ENCODE results near the gene SLCO4A1. TPM values are rescaled to one million over a fixed set of nuclear protein-coding genes. Genes with fewer than 3 reads are reported as not detected.

SLCO4A1 gene
- total and polyA plus RNA-seq, 9 of the 15 experiments (the other 6 are each of a cell fraction or from before 2014, with no cell fraction given): 1.6 to 21.9 (median 12.8) TPM

DNA sequence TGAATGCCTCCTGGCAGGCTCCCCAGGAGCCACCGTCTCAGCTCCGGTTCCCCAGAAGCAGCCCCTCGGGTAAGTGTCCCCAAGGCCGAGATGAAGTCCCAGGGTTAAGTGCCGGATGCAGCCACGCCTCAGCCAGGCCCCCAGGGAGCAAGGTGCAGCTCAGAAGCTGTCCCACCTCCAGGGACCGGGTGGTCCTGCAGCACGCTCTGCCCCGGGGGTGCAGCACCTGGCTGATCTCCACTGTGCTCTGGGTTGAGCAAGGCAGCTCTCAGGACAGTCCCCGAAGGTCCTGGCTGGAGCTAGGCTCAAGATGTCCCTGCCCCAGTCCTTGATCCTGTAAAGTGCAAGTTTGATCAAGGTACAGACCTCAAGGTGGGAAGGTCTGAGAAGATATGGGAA, 51.2 kb downstream of the SLCO4A1 start:
- Histone ChIP-seq H3K27ac (ENCODE audit: extremely low read depth, low read depth, low read length) (no peak overlapping the region), H3K9ac (ENCODE audit: insufficient read depth in 1 of 2, low read depth in 2 of 2, low read length in 2 of 2) (no peak overlapping the region), H2AFZ (ENCODE audit: low read depth, low read length) (no peak overlapping the region), H3K9me1 (ENCODE audit: control insufficient read depth, insufficient read depth, low read length) (peaks cover 2% of the 10 kb centered on the region), H3K4me3 (no peak overlapping the region), H3K36me3 (ENCODE audit: control insufficient read depth, insufficient read depth, low read length) (no peaks in the 10 kb centered on the region), H3K9me3 (replicated peaks; ENCODE audit: control insufficient read depth, insufficient read depth, low read depth, low read length) (no peaks in the 10 kb centered on the region), H4K20me1 (replicated peaks; ENCODE audit: control insufficient read depth, insufficient read depth, low read length) (0 out of 2 replicates have a peak, but pooled peaks cover 13% of the 10 kb centered on the region), H3K4me2 (ENCODE audit: insufficient read depth, low read length) (no peak overlapping the region), H3K27me3 (ENCODE audit: control insufficient read depth in 2 of 2, insufficient read depth in 2 of 2, low read length in 2 of 2) (peaks cover 65 to 94% of the 10 kb centered on the region in 2 experiments), H3K4me1 (replicated peaks in 1 of 2; ENCODE audit: control insufficient read depth in 2 of 2, insufficient read depth in 2 of 2, low read length in 2 of 2) (peaks cover 0 to 30% of the 10 kb centered on the region in 2 experiments; a peak in 2 of 5 replicates), H3K79me2 (ENCODE audit: control insufficient read depth, insufficient read depth, low read length) (no peaks in the 10 kb centered on the region)
- ATAC-seq (no peak), DNase-seq (ENCODE audit: extremely low read depth in 1 of 4, low spot score in 3 of 4) (no peak), FAIRE-seq (no peak)
- in situ Hi-C loops (cut with MboI): no loop called here
- WGBS (ENCODE audit: insufficient coverage, low coverage, missing lambda C conversion rate): 0% methylated on average over 9 of the region's 10 CpGs
- ChIA-PET CTCF (ENCODE audit: low intra/inter-chr PET ratio) (no interaction called here), POLR2A (interaction anchor here (0.5 kb wide), 1 partner anchor 139 kb away, joined by 3 read pairs; no protein-coding TSS in a partner anchor)
- intact Hi-C loops (cut with micrococcal nuclease): no loop called here
- no TSS peak for BruUV-seq (replicated peaks)
- TF ChIP-seq NCOA6 (IDR thresholded peaks at IDR 0.05) (no peak), GABPB1 (CRISPR knock-in tag; IDR thresholded peaks at IDR 0.05) (no peak), FOXK1 (CRISPR knock-in tag; IDR thresholded peaks at IDR 0.05; ENCODE audit: borderline replicate concordance) (no peak), PYGO2 (tag; IDR thresholded peaks at IDR 0.05) (no peak), HNRNPK (IDR thresholded peaks at IDR 0.05; ENCODE audit: low read depth, low read length, poor library complexity, severe bottlenecking) (no peak), ZNF253 (CRISPR knock-in tag; conservative IDR thresholded peaks at IDR 0.05) (no peak), MAFF (IDR thresholded peaks at IDR 0.05; ENCODE audit: low read length) (no peak), DDX20 (tag; IDR thresholded peaks at IDR 0.05; ENCODE audit: low read depth) (no peak), GATA2 (CRISPR knock-in tag; IDR thresholded peaks at IDR 0.05) (no peak), ZNF76 (CRISPR knock-in tag; IDR thresholded peaks at IDR 0.05; ENCODE audit: borderline replicate concordance) (no peak), ZNF354B (CRISPR knock-in tag; IDR thresholded peaks at IDR 0.05) (no peak), ATF1 (CRISPR knock-in tag; IDR thresholded peaks at IDR 0.05) (no peak), ATF1 (tag; IDR thresholded peaks at IDR 0.05) (no peak), HDAC8 (tag; IDR thresholded peaks at IDR 0.05) (no peak), SNIP1 (IDR thresholded peaks at IDR 0.05; ENCODE audit: low read depth) (no peak), U2AF1 (optimal IDR thresholded peaks at IDR 0.05; ENCODE audit: low read depth, low read length) (no peak), ESRRA (IDR thresholded peaks at IDR 0.05; ENCODE audit: borderline replicate concordance, low read depth) (no peak), ZBTB8A (IDR thresholded peaks at IDR 0.05; ENCODE audit: partially characterized antibody) (no peak)
- TF ChIP-seq, protein P1, sequence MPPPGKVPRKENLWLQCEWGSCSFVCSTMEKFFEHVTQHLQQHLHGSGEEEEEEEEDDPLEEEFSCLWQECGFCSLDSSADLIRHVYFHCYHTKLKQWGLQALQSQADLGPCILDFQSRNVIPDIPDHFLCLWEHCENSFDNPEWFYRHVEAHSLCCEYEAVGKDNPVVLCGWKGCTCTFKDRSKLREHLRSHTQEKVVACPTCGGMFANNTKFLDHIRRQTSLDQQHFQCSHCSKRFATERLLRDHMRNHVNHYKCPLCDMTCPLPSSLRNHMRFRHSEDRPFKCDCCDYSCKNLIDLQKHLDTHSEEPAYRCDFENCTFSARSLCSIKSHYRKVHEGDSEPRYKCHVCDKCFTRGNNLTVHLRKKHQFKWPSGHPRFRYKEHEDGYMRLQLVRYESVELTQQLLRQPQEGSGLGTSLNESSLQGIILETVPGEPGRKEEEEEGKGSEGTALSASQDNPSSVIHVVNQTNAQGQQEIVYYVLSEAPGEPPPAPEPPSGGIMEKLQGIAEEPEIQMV (tag; conservative IDR thresholded peaks at IDR 0.05; ENCODE audit: low read depth): no peak
- TF ChIP-seq, protein P2, sequence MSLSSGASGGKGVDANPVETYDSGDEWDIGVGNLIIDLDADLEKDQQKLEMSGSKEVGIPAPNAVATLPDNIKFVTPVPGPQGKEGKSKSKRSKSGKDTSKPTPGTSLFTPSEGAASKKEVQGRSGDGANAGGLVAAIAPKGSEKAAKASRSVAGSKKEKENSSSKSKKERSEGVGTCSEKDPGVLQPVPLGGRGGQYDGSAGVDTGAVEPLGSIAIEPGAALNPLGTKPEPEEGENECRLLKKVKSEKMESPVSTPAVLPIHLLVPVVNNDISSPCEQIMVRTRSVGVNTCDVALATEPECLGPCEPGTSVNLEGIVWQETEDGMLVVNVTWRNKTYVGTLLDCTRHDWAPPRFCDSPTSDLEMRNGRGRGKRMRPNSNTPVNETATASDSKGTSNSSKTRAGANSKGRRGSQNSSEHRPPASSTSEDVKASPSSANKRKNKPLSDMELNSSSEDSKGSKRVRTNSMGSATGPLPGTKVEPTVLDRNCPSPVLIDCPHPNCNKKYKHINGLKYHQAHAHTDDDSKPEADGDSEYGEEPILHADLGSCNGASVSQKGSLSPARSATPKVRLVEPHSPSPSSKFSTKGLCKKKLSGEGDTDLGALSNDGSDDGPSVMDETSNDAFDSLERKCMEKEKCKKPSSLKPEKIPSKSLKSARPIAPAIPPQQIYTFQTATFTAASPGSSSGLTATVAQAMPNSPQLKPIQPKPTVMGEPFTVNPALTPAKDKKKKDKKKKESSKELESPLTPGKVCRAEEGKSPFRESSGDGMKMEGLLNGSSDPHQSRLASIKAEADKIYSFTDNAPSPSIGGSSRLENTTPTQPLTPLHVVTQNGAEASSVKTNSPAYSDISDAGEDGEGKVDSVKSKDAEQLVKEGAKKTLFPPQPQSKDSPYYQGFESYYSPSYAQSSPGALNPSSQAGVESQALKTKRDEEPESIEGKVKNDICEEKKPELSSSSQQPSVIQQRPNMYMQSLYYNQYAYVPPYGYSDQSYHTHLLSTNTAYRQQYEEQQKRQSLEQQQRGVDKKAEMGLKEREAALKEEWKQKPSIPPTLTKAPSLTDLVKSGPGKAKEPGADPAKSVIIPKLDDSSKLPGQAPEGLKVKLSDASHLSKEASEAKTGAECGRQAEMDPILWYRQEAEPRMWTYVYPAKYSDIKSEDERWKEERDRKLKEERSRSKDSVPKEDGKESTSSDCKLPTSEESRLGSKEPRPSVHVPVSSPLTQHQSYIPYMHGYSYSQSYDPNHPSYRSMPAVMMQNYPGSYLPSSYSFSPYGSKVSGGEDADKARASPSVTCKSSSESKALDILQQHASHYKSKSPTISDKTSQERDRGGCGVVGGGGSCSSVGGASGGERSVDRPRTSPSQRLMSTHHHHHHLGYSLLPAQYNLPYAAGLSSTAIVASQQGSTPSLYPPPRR (CRISPR knock-in tag; IDR thresholded peaks at IDR 0.05; ENCODE audit: borderline replicate concordance): no peak

All from K562 (cell line).